ENCODE results near the gene PTPRCAP. TPM values are rescaled to one million over a fixed set of nuclear protein-coding genes. Genes with fewer than 3 reads are reported as not detected.

The PTPRCAP gene
- total and polyA plus RNA-seq, 9 of the 15 experiments (the other 6 are each of a cell fraction or from before 2014, with no cell fraction given) = 0.22 to 2.0 (median 1.1) TPM; not detected in 4

- TF ChIP-seq MYBL2 (IDR thresholded peaks at IDR 0.05; ENCODE audit: low read depth) (no peak), MYBL2 (CRISPR knock-in tag; IDR thresholded peaks at IDR 0.05; ENCODE audit: borderline replicate concordance) (no peak), PPARD (CRISPR knock-in tag; IDR thresholded peaks at IDR 0.05) (no peak), ZNF165 (CRISPR knock-in tag; IDR thresholded peaks at IDR 0.05; ENCODE audit: borderline replicate concordance) (no peak), POLR2AphosphoS5 (IDR thresholded peaks at IDR 0.05; ENCODE audit: control insufficient read depth, insufficient read depth, low read depth, low read length) (peak; percentile 55; the same call in 1 of the 2 replicates), NCOA4 (IDR thresholded peaks at IDR 0.05; ENCODE audit: partially characterized antibody) (no peak), IFI16 (CRISPR knock-in tag; IDR thresholded peaks at IDR 0.05) (no peak), ZNF592 (IDR thresholded peaks at IDR 0.05) (peak; percentile 54; the same call in 1 of the 2 replicates), ZNF444 (CRISPR knock-in tag; IDR thresholded peaks at IDR 0.05) (no peak), ZEB2 (IDR thresholded peaks at IDR 0.05) (no peak), DMBX1 (CRISPR knock-in tag; IDR thresholded peaks at IDR 0.05; ENCODE audit: borderline replicate concordance) (0 out of 2 replicates have a peak, but pooled peaks have one; percentile 32), EWSR1 (IDR thresholded peaks at IDR 0.05; ENCODE audit: borderline replicate concordance, low read depth, partially characterized antibody) (no peak), SMC3 (conservative IDR thresholded peaks at IDR 0.05; ENCODE audit: insufficient read depth, low read depth, low read length) (0 out of 2 replicates have a peak, but pooled peaks have one; percentile 31), NFYB (IDR thresholded peaks at IDR 0.05; ENCODE audit: extremely low read depth, insufficient read length) (no peak), ZFX (CRISPR knock-in tag; IDR thresholded peaks at IDR 0.05) (no peak; the same call in 1 of the 2 replicates)
Measured at GRCh38 chr11:67401495-67402191, 35.8 kb downstream of the PTPRCAP start, which contains the start of gene PPP1CA (continued).
